ENCODE data around the gene FADS6.

The FADS6 gene

GRCh38 chr17:74892974-74893911 is at the start of gene FADS6:
Gene FADS6, minus strand, starts transcription at chr17:74893633. Its CDS starts 38 bp downstream, at chr17:74893595.
- H3K27me3 ChIP-seq (ENCODE audit: control insufficient read depth, insufficient read depth, low read length) = peaks cover 20% of the 10 kb centered on the region
- no peaks in the 10 kb centered on the region for H3K9me3 ChIP-seq (ENCODE audit: control insufficient read depth, insufficient read depth, low read length)
- H3K4me3 ChIP-seq (ENCODE audit: low read length) = peak within 1 kb of the TSS; percentile 46
- no peak within 1 kb of the TSS for H3K27ac ChIP-seq (ENCODE audit: low read length)
- no peaks in the 10 kb centered on the region for H3K36me3 ChIP-seq (ENCODE audit: control insufficient read depth, insufficient read depth, low read length)
- no CpG with 5 or more reads among the region's 86 CpGs for WGBS (ENCODE audit: insufficient coverage, insufficient read length)
- DNase-seq (ENCODE audit: low read depth, low spot score) = no peak
- H3K4me1 ChIP-seq (ENCODE audit: control insufficient read depth, insufficient read depth, low read length) = peaks cover 3% of the 10 kb centered on the region; the same call in 1 of the 2 replicates

GRCh38 chr17:74941128-74941725 is 47.8 kb upstream of the FADS6 start:
- WGBS (ENCODE audit: insufficient coverage, insufficient read length) = no CpG with 5 or more reads among the region's 21 CpGs
- Histone ChIP-seq H3K9me3 (ENCODE audit: control insufficient read depth, insufficient read depth, low read length) (no peaks in the 10 kb centered on the region), H3K4me1 (ENCODE audit: control insufficient read depth, insufficient read depth, low read length) (peaks cover 1% of the 10 kb centered on the region; the same call in 1 of the 2 replicates), H3K27me3 (ENCODE audit: control insufficient read depth, insufficient read depth, low read length) (peaks cover 12% of the 10 kb centered on the region), H3K36me3 (ENCODE audit: control insufficient read depth, insufficient read depth, low read length) (no peaks in the 10 kb centered on the region), H3K4me3 (ENCODE audit: low read length) (no peak overlapping the region), H3K27ac (ENCODE audit: low read length) (no peak overlapping the region)
- DNase-seq (ENCODE audit: low read depth, low spot score) = no peak

- WGBS (ENCODE audit: insufficient coverage, insufficient read length) = no CpG with 5 or more reads among the region's 8 CpGs
- H3K4me3 ChIP-seq (ENCODE audit: low read length) = no peak overlapping the region
- no peak overlapping the region for H3K27ac ChIP-seq (ENCODE audit: low read length)
- H3K4me1 ChIP-seq (ENCODE audit: control insufficient read depth, insufficient read depth, low read length) = peaks cover 1% of the 10 kb centered on the region; the same call in 1 of the 2 replicates
- H3K9me3 ChIP-seq (ENCODE audit: control insufficient read depth, insufficient read depth, low read length) = no peaks in the 10 kb centered on the region
- no peaks in the 10 kb centered on the region for H3K36me3 ChIP-seq (ENCODE audit: control insufficient read depth, insufficient read depth, low read length)
- DNase-seq (ENCODE audit: low read depth, low spot score) = no peak
- peaks cover 26% of the 10 kb centered on the region for H3K27me3 ChIP-seq (ENCODE audit: control insufficient read depth, insufficient read depth, low read length)
These were observed 46.1 kb upstream of the FADS6 start for GRCh38 chr17:74939534-74939933.

- WGBS (ENCODE audit: insufficient coverage, insufficient read length) = no CpG with 5 or more reads among the region's 8 CpGs
These were observed 44.9 kb upstream of the FADS6 start for GRCh38 chr17:74938194-74938950.

GRCh38 chr17:74937064-74938051 is 43.9 kb upstream of the FADS6 start:
- Histone ChIP-seq H3K27me3 (ENCODE audit: control insufficient read depth, insufficient read depth, low read length) (peaks cover 28% of the 10 kb centered on the region), H3K4me1 (ENCODE audit: control insufficient read depth, insufficient read depth, low read length) (no peaks in the 10 kb centered on the region), H3K4me3 (ENCODE audit: low read length) (no peak overlapping the region), H3K27ac (ENCODE audit: low read length) (no peak overlapping the region), H3K36me3 (ENCODE audit: control insufficient read depth, insufficient read depth, low read length) (no peaks in the 10 kb centered on the region), H3K9me3 (ENCODE audit: control insufficient read depth, insufficient read depth, low read length) (no peaks in the 10 kb centered on the region)
- DNase-seq (ENCODE audit: low read depth, low spot score) = no peak
- no CpG with 5 or more reads among the region's 11 CpGs for WGBS (ENCODE audit: insufficient coverage, insufficient read length)

More at GRCh38 chr17:74938194-74938950, 44.9 kb upstream of the FADS6 start:
- Histone ChIP-seq H3K9me3 (ENCODE audit: control insufficient read depth, insufficient read depth, low read length) (no peaks in the 10 kb centered on the region), H3K27me3 (ENCODE audit: control insufficient read depth, insufficient read depth, low read length) (peaks cover 28% of the 10 kb centered on the region), H3K4me3 (ENCODE audit: low read length) (no peak overlapping the region), H3K36me3 (ENCODE audit: control insufficient read depth, insufficient read depth, low read length) (no peaks in the 10 kb centered on the region), H3K4me1 (ENCODE audit: control insufficient read depth, insufficient read depth, low read length) (no peaks in the 10 kb centered on the region), H3K27ac (ENCODE audit: low read length) (no peak overlapping the region)
- no peak for DNase-seq (ENCODE audit: low read depth, low spot score)

GRCh38 chr17:74936470-74936799 is 43.0 kb upstream of the FADS6 start:
- DNase-seq (ENCODE audit: low read depth, low spot score) = no peak
- H3K4me3 ChIP-seq (ENCODE audit: low read length) = no peak overlapping the region
- no CpG with 5 or more reads among the region's 12 CpGs for WGBS (ENCODE audit: insufficient coverage, insufficient read length)
- H3K27me3 ChIP-seq (ENCODE audit: control insufficient read depth, insufficient read depth, low read length) = peaks cover 28% of the 10 kb centered on the region
- H3K36me3 ChIP-seq (ENCODE audit: control insufficient read depth, insufficient read depth, low read length) = no peaks in the 10 kb centered on the region
- H3K27ac ChIP-seq (ENCODE audit: low read length) = no peak overlapping the region
- H3K4me1 ChIP-seq (ENCODE audit: control insufficient read depth, insufficient read depth, low read length) = no peaks in the 10 kb centered on the region
- H3K9me3 ChIP-seq (ENCODE audit: control insufficient read depth, insufficient read depth, low read length) = no peaks in the 10 kb centered on the region

GRCh38 chr17:74935585-74936469 is 42.4 kb upstream of the FADS6 start, which contains the start of gene OTOP3:
Gene OTOP3, plus strand, starts transcription at chr17:74935898. Its CDS starts 24 bp downstream, at chr17:74935922.
- DNase-seq (ENCODE audit: low read depth, low spot score) = no peak
- Histone ChIP-seq H3K4me1 (ENCODE audit: control insufficient read depth, insufficient read depth, low read length) (no peaks in the 10 kb centered on the region), H3K27ac (ENCODE audit: low read length) (no peak within 1 kb of the TSS), H3K9me3 (ENCODE audit: control insufficient read depth, insufficient read depth, low read length) (no peaks in the 10 kb centered on the region), H3K27me3 (ENCODE audit: control insufficient read depth, insufficient read depth, low read length) (peaks cover 28% of the 10 kb centered on the region), H3K36me3 (ENCODE audit: control insufficient read depth, insufficient read depth, low read length) (no peaks in the 10 kb centered on the region), H3K4me3 (ENCODE audit: low read length) (peak within 1 kb of the TSS; percentile 23; the same call in 1 of the 2 replicates)
- no CpG with 5 or more reads among the region's 78 CpGs for WGBS (ENCODE audit: insufficient coverage, insufficient read length)

- peaks cover 28% of the 10 kb centered on the region for H3K27me3 ChIP-seq (ENCODE audit: control insufficient read depth, insufficient read depth, low read length)
- DNase-seq (ENCODE audit: low read depth, low spot score) = no peak
- H3K4me1 ChIP-seq (ENCODE audit: control insufficient read depth, insufficient read depth, low read length) = no peaks in the 10 kb centered on the region
- H3K9me3 ChIP-seq (ENCODE audit: control insufficient read depth, insufficient read depth, low read length) = no peaks in the 10 kb centered on the region
- H3K4me3 ChIP-seq (ENCODE audit: low read length) = no peak overlapping the region
- H3K27ac ChIP-seq (ENCODE audit: low read length) = no peak overlapping the region
- no peaks in the 10 kb centered on the region for H3K36me3 ChIP-seq (ENCODE audit: control insufficient read depth, insufficient read depth, low read length)
- no CpG with 5 or more reads among the region's 3 CpGs for WGBS (ENCODE audit: insufficient coverage, insufficient read length)
These were observed 41.6 kb upstream of the FADS6 start for GRCh38 chr17:74935048-74935447.

GRCh38 chr17:74930535-74931036 is 37.2 kb upstream of the FADS6 start:
- Histone ChIP-seq H3K27me3 (ENCODE audit: control insufficient read depth, insufficient read depth, low read length) (peaks cover 21% of the 10 kb centered on the region), H3K4me3 (ENCODE audit: low read length) (no peak overlapping the region)

More at GRCh38 chr17:74930535-74931036, 37.2 kb upstream of the FADS6 start:
- Histone ChIP-seq H3K9me3 (ENCODE audit: control insufficient read depth, insufficient read depth, low read length) (no peaks in the 10 kb centered on the region), H3K36me3 (ENCODE audit: control insufficient read depth, insufficient read depth, low read length) (no peaks in the 10 kb centered on the region), H3K27ac (ENCODE audit: low read length) (no peak overlapping the region), H3K4me1 (ENCODE audit: control insufficient read depth, insufficient read depth, low read length) (no peaks in the 10 kb centered on the region)
- no CpG with 5 or more reads among the region's 24 CpGs for WGBS (ENCODE audit: insufficient coverage, insufficient read length)
- no peak for DNase-seq (ENCODE audit: low read depth, low spot score)
